D721Med (cell line): ENCODE measurements around the gene KIF1C.

Experiments used
- DNase-seq: peaks from one replicate; pipeline ENCODE4 v3.0.0; 2011; ENCODE audit warnings: low spot score; ENCODE audit not compliant: insufficient read length
- FAIRE-seq: peaks from 2 replicates; lab custom pipeline; 2011; peaks lifted over from hg19 to GRCh38; lab: Jason Lieb, UNC
- CTCF ChIP-seq: IDR thresholded peaks from 2 replicates; pipeline ENCODE4 v1.5.1; 2012; ENCODE audit warnings: mild to moderate bottlenecking, control low read depth; ENCODE audit not compliant: insufficient read depth; ENCODE audit errors: missing control alignments

The KIF1C gene

GRCh38 chr17:4987767-4988567 lies 9.8 kb upstream of the KIF1C start:
- DNase-seq: no peak
- TF ChIP-seq CTCF: no peak
- no peak for FAIRE-seq

- peak; percentile 48 for DNase-seq
- no peak for FAIRE-seq
- TF ChIP-seq CTCF: no peak
Measured at GRCh38 chr17:4994081-4994595, 3.6 kb upstream of the KIF1C start.

GRCh38 chr17:4998027-4998731 lies 429 bp downstream of the KIF1C start:
- DNase-seq: peak; percentile 52
- no peak for FAIRE-seq

GRCh38 chr17:4998732-4999429 lies 1.1 kb downstream of the KIF1C start:
- no peak for FAIRE-seq
- DNase-seq: no peak
- no peak for TF ChIP-seq CTCF

More at GRCh38 chr17:4998027-4998731, 429 bp downstream of the KIF1C start:
- TF ChIP-seq CTCF: no peak

GRCh38 chr17:4999430-5000093 lies 1.8 kb downstream of the KIF1C start:
- FAIRE-seq: no peak
- no peak for DNase-seq

More at GRCh38 chr17:4999430-5000093, 1.8 kb downstream of the KIF1C start:
- TF ChIP-seq CTCF: no peak
